Pancreas (tissue), 10 donors: ENCODE data around the gene MID2. TPM values are rescaled to one million over a fixed set of nuclear protein-coding genes. Genes with fewer than 3 reads are reported as not detected.

ENCODE experiments used
- ATAC-seq, 4 donors: fragments of 200-7000 bp; cut with Tn5 transposase; one replicate each; pipeline versions ENCODE4 v1.8.0 to v1.9.1; 2020; ENCODE audit warnings: mild to moderate bottlenecking in 4 of 4, moderate library complexity in 4 of 4
- DNase-seq, 6 donors: peaks; one replicate each; pipeline ENCODE4 v3.0.0-alpha.2; 2020
- FAIRE-seq: peaks from 2 replicates; lab custom pipeline; 2012; peaks lifted over from hg19 to GRCh38; lab: Jason Lieb, UNC
- H3K27ac ChIP-seq, 4 donors: fragments of 200-600 bp; sonication (generic); 1 replicate in 3 of 4; 2 replicates in 1 of 4; pipeline versions ENCODE4 v1.5.0 to v1.8.0; 2020
- H3K27me3 ChIP-seq, 4 donors: fragments of 200-600 bp; one replicate each; pipeline ENCODE4 v1.8.0; 2021
- H3K36me3 ChIP-seq, 3 donors: fragments of 200-600 bp; sonication (generic) in 1 of 3; one replicate each; pipeline versions ENCODE4 v1.5.0 to v1.8.0; 2020 to 2021
- H3K4me1 ChIP-seq, 3 donors: fragments of 200-600 bp; one replicate each; pipeline ENCODE4 v1.8.0; 2021
- H3K4me3 ChIP-seq, 4 donors: fragments of 200-600 bp; sonication (generic) in 2 of 4; one replicate each; pipeline versions ENCODE4 v1.5.0 to v1.8.0; 2020 to 2021
- H3K9me3 ChIP-seq, 4 donors: fragments of 200-600 bp; one replicate each; pipeline ENCODE4 v1.8.0; 2021
- WGBS, 2 donors: extraction: QIAGEN DNeasy Blood & Tissue Kit; methylation state at CpG; one replicate each; pipeline ENCODE4 v1.1.7; 2013; 5-methylcytosine and 5-hydroxymethylcytosine counted together
- intact Hi-C, 3 donors: fragments of 100-400 bp; cut with DNase I; formaldehyde crosslinking; loops; one replicate each; pipeline versions ENCODE4 v1.11.1 to v1.14.2; 2022
- polyA plus RNA-seq, 2 donors: library from polyadenylated mRNA; stranded (reverse); fragments of 200-250 nt; gene quantifications; one replicate each; pipeline ENCODE4 v1.2.3, GENCODE V29; 2013
- total RNA-seq, 6 donors: library from RNA; stranded (reverse); fragmentation: NEBNext Ultra II Directional in 4 of 6; extraction: Animal tissue kit (Norgen Biotek cat#: 25700) in 4 of 6; gene quantifications; one replicate each; pipeline versions ENCODE4 v1.2.1 to v1.2.4, GENCODE V29; 2021 to 2023
- TF ChIP-seq, protein P1 (sequence below), 4 donors: fragments of 200-600 bp; sonication (generic) in 3 of 4; IDR thresholded peaks; one replicate each; pipeline versions ENCODE4 v1.5.0 to v1.8.0; 2021; ENCODE audit warnings: antibody characterized with exemption in 4 of 4
- donor health status: healthy with polysubstance abuse.
- donor health status: DM: no; HTN: no; CAD: no; lungs with moderate emphysema.
- donor health status: DM: no; HTN: no; CAD: no.
- donor health status: control.
- donor health status: control.
- donor health status: Bipolar disorder and iron deficiency.
- donor health status: DM: yes; HTN: yes; CAD: no.
- donor health status: DM: no; HTN: no; CAD: no.
- donor health status: DM: no; HTN: no; CAD: no.
- donor health status: DM: yes; HTN: yes; CAD: no.

MID2 gene
- total and polyA plus RNA-seq, 8 donors: 1.6 to 11.3 (median 7.6) TPM

DNA sequence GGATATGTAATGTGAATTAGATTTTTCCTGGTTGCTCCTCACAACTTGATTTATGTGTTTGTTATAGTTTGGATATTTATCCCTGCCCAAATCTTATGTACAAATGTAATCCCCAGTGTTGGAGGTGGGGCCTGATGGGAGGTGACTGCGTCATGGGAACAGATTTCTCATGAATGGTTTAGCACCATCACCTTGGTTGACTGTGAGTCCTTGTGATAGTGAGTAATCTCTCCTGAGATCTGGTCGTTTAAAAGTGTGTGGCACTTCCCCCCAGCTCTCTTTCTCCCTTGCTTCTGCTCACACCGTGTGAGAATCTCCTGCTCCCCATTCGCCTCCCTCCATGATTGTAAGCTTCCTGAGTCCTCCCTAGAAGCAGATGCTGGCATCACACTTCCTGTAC is 2.2 kb downstream of the MID2 start:
- Histone ChIP-seq H3K27ac (no peak overlapping the region), H3K9me3 (no peaks in the 10 kb centered on the region), H3K27me3 (no peaks in the 10 kb centered on the region), H3K4me3 (no peak overlapping the region), H3K36me3 (no peaks in the 10 kb centered on the region), H3K4me1 (no peaks in the 10 kb centered on the region)
- DNase-seq (no peak), ATAC-seq (no peak), FAIRE-seq (no peak)
- WGBS, 2 donors: 49 to 63% methylated on average over 4 of the region's 4 CpGs
- intact Hi-C loops: no loop called here
- TF ChIP-seq, protein P1, sequence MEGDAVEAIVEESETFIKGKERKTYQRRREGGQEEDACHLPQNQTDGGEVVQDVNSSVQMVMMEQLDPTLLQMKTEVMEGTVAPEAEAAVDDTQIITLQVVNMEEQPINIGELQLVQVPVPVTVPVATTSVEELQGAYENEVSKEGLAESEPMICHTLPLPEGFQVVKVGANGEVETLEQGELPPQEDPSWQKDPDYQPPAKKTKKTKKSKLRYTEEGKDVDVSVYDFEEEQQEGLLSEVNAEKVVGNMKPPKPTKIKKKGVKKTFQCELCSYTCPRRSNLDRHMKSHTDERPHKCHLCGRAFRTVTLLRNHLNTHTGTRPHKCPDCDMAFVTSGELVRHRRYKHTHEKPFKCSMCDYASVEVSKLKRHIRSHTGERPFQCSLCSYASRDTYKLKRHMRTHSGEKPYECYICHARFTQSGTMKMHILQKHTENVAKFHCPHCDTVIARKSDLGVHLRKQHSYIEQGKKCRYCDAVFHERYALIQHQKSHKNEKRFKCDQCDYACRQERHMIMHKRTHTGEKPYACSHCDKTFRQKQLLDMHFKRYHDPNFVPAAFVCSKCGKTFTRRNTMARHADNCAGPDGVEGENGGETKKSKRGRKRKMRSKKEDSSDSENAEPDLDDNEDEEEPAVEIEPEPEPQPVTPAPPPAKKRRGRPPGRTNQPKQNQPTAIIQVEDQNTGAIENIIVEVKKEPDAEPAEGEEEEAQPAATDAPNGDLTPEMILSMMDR (IDR thresholded peaks at IDR 0.05): no peak

DNA sequence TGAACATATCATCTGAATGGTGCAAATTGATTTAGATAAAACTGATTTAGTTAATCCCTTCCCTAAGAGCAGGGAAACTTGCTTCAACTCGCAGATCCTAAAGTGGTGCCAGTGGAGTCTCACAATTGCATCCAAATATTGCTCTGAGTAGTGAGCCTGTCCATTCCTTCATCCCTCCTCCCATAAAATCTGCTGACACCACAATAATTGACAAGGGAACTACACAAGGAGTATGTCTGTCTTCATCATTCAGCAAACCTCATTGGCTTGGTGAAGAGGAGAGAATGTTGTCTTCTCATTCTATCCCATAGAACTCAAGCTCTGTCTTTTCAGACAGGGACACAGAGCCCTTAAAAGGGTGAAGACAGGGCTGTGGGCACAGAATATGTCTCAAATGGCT is 4.2 kb downstream of the MID2 start:
- Histone ChIP-seq H3K4me1 (no peaks in the 10 kb centered on the region), H3K4me3 (no peak overlapping the region), H3K27ac (no peak overlapping the region), H3K36me3 (no peaks in the 10 kb centered on the region), H3K9me3 (no peaks in the 10 kb centered on the region), H3K27me3 (no peaks in the 10 kb centered on the region)
- TF ChIP-seq, protein P1 (IDR thresholded peaks at IDR 0.05): no peak
- ATAC-seq (no peak), FAIRE-seq (no peak), DNase-seq (no peak)
- intact Hi-C loops: no loop called here
- WGBS, 2 donors: 39 to 57% methylated on average over 1 of the region's 1 CpG

DNA sequence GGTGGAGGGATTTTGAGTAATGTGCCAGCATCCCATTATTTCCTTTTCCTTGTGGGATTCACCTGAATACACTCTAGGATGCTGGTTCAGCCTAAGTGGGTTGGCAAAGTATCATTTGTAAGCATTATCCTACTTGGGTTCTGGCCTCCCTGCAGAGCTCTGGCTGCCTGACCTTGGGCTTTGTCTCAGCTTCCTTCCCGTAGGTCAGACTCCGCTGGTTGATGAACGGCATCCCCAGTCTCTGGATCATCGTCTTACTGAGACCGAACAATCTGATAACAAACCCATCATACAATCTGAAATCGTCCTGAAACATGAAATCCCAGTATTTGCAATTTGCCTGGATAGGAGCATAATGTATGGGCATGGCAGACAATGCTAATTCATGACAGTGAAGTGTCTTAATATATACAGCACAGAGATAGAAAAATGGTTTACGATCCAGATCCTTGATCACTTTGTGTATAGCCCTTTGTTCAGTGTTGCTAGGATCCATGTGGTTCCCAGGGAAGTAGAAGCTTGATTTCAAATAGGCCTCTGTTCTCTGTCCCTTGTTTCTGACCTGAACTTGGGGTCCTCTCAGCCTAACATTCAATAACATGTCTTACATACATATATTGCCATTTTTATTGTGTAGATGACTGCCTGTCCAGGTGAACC is 5.5 kb downstream of the MID2 start:
- Histone ChIP-seq H3K36me3 (no peaks in the 10 kb centered on the region), H3K27me3 (no peaks in the 10 kb centered on the region), H3K4me3 (no peak overlapping the region), H3K4me1 (no peaks in the 10 kb centered on the region), H3K27ac (no peak overlapping the region), H3K9me3 (no peaks in the 10 kb centered on the region)
- WGBS, 2 donors: 65 to 79% methylated on average over 7 of the region's 7 CpGs
- intact Hi-C loops: no loop called here
- FAIRE-seq (no peak), ATAC-seq (no peak), DNase-seq (no peak)
- TF ChIP-seq, protein P1 (IDR thresholded peaks at IDR 0.05): no peak

DNA sequence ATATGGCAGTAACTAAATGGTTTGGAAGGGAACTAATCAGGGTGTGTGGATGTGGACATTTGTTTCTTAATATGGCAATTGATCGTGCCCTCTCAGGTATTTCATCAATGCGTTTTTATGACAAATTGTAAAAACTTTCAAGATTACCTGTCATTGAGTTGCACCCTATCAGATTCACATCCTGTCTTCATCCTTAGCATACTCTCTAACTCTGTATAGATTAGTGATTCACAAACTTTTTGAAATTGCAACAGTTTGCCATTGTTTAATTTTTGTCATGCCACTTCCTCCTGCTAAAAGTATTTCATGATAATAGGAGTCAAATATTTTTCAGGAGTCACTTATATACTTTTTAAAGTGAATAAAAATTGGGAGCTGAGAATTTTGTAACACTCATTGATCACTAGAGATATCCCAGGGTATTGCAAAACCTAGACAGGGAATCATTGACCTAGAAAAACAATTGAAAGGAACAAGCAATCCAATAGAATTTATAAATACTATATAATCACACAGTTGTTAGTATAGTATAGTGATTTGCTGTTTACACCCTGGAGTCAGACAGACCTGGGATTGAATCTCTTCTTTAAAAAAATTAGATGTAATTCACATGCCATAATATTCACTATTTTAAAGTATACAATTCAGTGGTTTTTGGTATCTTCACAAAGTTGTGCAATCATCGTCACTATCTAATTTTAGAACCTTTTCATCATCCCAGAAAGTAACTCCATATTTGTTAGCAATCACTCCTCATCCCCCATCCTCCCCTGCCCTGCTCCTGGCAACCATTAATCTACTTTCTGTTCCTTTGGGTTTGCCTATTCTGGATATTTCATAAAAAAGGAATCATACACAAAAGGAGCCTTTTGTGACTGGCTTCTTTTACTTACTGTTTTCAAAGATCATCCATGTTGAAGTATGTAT is 8.9 kb downstream of the MID2 start:
- H3K36me3 ChIP-seq: no peaks in the 10 kb centered on the region
- no peak overlapping the region for H3K27ac ChIP-seq
- H3K4me3 ChIP-seq: no peak overlapping the region
- peaks cover 0 to 4% (median 0%) of the 10 kb centered on the region in 4 donors for H3K27me3 ChIP-seq
- DNase-seq: no peak
- WGBS, 2 donors: 68 to 84% methylated on average over 3 of the region's 3 CpGs
- TF ChIP-seq, protein P1 (IDR thresholded peaks at IDR 0.05): no peak
- FAIRE-seq: no peak
- H3K4me1 ChIP-seq: no peaks in the 10 kb centered on the region
- H3K9me3 ChIP-seq: no peaks in the 10 kb centered on the region
- no peak for ATAC-seq
- intact Hi-C loops: no loop called here
